ENCODE results near the gene PFDN6. TPM values are rescaled to one million over a fixed set of nuclear protein-coding genes. Genes with fewer than 3 reads are reported as not detected.

PFDN6 gene
- total and polyA plus RNA-seq, 10 of the 15 experiments (the other 5 are each of a cell fraction or from before 2014, with no cell fraction given), result 3.1 to 168 (median 82.6) TPM

DNA sequence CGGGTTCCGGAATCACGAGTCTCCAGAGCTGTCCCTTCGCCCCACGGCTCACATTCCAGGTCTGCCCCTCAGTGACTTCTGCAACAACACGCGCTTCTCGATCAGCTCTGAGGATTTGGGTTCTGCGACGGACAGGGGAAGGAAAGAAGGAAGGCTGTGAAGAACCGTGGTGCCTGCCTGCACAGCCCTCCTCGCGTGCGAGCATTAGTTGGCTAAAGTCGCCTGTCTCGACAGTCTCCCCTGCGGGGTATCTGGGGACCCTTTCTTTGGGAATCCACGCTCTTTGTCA, 40.8 kb upstream of the PFDN6 start:
- Histone ChIP-seq H4K20me1 (ENCODE audit: control insufficient read depth, insufficient read depth) (no peaks in the 10 kb centered on the region), H3K4me1 (ENCODE audit: control insufficient read depth, insufficient read depth, low read length) (peaks cover 10% of the 10 kb centered on the region), H3K79me2 (ENCODE audit: control insufficient read depth, insufficient read depth, low read length) (peaks cover 13% of the 10 kb centered on the region), H3K4me3 (peak overlapping the region; percentile 78), H3K4me2 (ENCODE audit: control insufficient read depth, insufficient read depth) (peak overlapping the region; percentile 96), H3K9ac (ENCODE audit: control insufficient read depth, insufficient read depth, low read length) (peak overlapping the region; percentile 38; the same call in 1 of the 2 replicates), H3K9me3 (replicated peaks; ENCODE audit: control insufficient read depth, insufficient read depth, low read length) (no peaks in the 10 kb centered on the region), H3K36me3 (ENCODE audit: control insufficient read depth in 2 of 2, insufficient read depth in 2 of 2, low read length in 1 of 2) (peaks cover 2 to 12% of the 10 kb centered on the region in 2 experiments; a peak in 2 of 4 replicates), H2AFZ (ENCODE audit: control insufficient read depth, low read depth, low read length) (peak overlapping the region; percentile 84), H3K27ac (ENCODE audit: control insufficient read depth, insufficient read depth) (peak overlapping the region; percentile 51), H3K27me3 (replicated peaks in 1 of 2; ENCODE audit: control insufficient read depth in 2 of 2, insufficient read depth in 2 of 2, low read length in 1 of 2) (no peaks in the 10 kb centered on the region)
- in situ Hi-C loops (cut with MboI), result loop anchor here (5.0 kb wide), 2 partner anchors 131 to 246 kb away; no protein-coding TSS in a partner anchor
- 2% methylated on average over 18 of the region's 18 CpGs for WGBS (ENCODE audit: insufficient coverage, insufficient replicate concordance, low lambda C conversion rate, missing lambda C conversion rate)
- ATAC-seq (peak; percentile 5), DNase-seq (ENCODE audit: low read depth, low spot score) (no peak), FAIRE-seq (no peak)
- POLR2A ChIA-PET, result interaction anchor here (0.7 to 5.2 kb wide), 19 partner anchors 22 to 231 kb away, joined by 3 to 40 read pairs (median 5); partner anchors contain the start of genes B3GALT4, HLA-DPA1, HLA-DPB1 and PFDN6
- CTCF ChIA-PET, result interaction anchor here (0.6 to 5.5 kb wide), 56 partner anchors 9 to 523 kb away, joined by 3 to 53 read pairs (median 7); partner anchors contain the start of genes B3GALT4, HLA-DPB1, HSD17B8 and RGL2
- RAD21 ChIA-PET (ENCODE audit: unreplicated experiment), result interaction anchor here (0.8 to 3.5 kb wide), 26 partner anchors 9 to 295 kb away, joined by 3 to 25 read pairs (median 9); partner anchors contain the start of genes HLA-DMA, HLA-DPA1, HLA-DPB1 and HSD17B8
- intact Hi-C loops (cut with micrococcal nuclease; ENCODE audit: unreplicated experiment), result loop anchor here (1.0 to 5.0 kb wide), 4 partner anchors 43 to 246 kb away; no protein-coding TSS in a partner anchor
- SMC1A ChIA-PET (ENCODE audit: uncharacterized antibody, unreplicated experiment), result interaction anchor here (0.9 to 4.2 kb wide), 24 partner anchors 19 to 362 kb away, joined by 3 to 34 read pairs (median 5); partner anchors contain the start of genes HLA-DMA, HLA-DOA, RPS18 and RXRB
- BruUV-seq (replicated peaks), result TSS peak; percentile 65
- TF ChIP-seq SUZ12 (IDR thresholded peaks at IDR 0.05; ENCODE audit: unreplicated experiment) (no peak), IKZF1 (conservative IDR thresholded peaks at IDR 0.05) (peak; percentile 30; the same call in 1 of the 2 replicates), MXI1 (IDR thresholded peaks at IDR 0.05; ENCODE audit: low read depth, low read length) (0 out of 2 replicates have a peak, but pooled peaks have one; percentile 2), JUNB (IDR thresholded peaks at IDR 0.05) (no peak), WRNIP1 (IDR thresholded peaks at IDR 0.05; ENCODE audit: borderline replicate concordance, low read depth, low read length) (no peak), SUPT20H (IDR thresholded peaks at IDR 0.05; ENCODE audit: borderline replicate concordance, control insufficient read depth, low read depth, low read length) (no peak), RUNX3 (IDR thresholded peaks at IDR 0.05; ENCODE audit: low read length) (no peak), FOXM1 (IDR thresholded peaks at IDR 0.05; ENCODE audit: low read depth, low read length) (no peak), SREBF1 (IDR thresholded peaks at IDR 0.05; ENCODE audit: low read length) (no peak), TCF7 (IDR thresholded peaks at IDR 0.05; ENCODE audit: borderline replicate concordance) (no peak), SP1 (IDR thresholded peaks at IDR 0.05; ENCODE audit: low read depth, low read length) (no peak), SMAD1 (IDR thresholded peaks at IDR 0.05; ENCODE audit: low read depth, partially characterized antibody) (no peak), BMI1 (IDR thresholded peaks at IDR 0.05; ENCODE audit: borderline replicate concordance) (no peak), CHD4 (IDR thresholded peaks at IDR 0.05) (no peak)
- TF ChIP-seq, protein P1, sequence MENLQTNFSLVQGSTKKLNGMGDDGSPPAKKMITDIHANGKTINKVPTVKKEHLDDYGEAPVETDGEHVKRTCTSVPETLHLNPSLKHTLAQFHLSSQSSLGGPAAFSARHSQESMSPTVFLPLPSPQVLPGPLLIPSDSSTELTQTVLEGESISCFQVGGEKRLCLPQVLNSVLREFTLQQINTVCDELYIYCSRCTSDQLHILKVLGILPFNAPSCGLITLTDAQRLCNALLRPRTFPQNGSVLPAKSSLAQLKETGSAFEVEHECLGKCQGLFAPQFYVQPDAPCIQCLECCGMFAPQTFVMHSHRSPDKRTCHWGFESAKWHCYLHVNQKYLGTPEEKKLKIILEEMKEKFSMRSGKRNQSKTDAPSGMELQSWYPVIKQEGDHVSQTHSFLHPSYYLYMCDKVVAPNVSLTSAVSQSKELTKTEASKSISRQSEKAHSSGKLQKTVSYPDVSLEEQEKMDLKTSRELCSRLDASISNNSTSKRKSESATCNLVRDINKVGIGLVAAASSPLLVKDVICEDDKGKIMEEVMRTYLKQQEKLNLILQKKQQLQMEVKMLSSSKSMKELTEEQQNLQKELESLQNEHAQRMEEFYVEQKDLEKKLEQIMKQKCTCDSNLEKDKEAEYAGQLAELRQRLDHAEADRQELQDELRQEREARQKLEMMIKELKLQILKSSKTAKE (IDR thresholded peaks at IDR 0.05; ENCODE audit: low read depth, poor library complexity, severe bottlenecking), result peak; percentile 1
- TF ChIP-seq, protein P2, sequence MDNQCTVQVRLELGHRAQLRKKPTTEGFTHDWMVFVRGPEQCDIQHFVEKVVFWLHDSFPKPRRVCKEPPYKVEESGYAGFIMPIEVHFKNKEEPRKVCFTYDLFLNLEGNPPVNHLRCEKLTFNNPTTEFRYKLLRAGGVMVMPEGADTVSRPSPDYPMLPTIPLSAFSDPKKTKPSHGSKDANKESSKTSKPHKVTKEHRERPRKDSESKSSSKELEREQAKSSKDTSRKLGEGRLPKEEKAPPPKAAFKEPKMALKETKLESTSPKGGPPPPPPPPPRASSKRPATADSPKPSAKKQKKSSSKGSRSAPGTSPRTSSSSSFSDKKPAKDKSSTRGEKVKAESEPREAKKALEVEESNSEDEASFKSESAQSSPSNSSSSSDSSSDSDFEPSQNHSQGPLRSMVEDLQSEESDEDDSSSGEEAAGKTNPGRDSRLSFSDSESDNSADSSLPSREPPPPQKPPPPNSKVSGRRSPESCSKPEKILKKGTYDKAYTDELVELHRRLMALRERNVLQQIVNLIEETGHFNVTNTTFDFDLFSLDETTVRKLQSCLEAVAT (IDR thresholded peaks at IDR 0.05), result 0 out of 2 replicates have a peak, but pooled peaks have one; percentile 10
- TF ChIP-seq, protein P3, sequence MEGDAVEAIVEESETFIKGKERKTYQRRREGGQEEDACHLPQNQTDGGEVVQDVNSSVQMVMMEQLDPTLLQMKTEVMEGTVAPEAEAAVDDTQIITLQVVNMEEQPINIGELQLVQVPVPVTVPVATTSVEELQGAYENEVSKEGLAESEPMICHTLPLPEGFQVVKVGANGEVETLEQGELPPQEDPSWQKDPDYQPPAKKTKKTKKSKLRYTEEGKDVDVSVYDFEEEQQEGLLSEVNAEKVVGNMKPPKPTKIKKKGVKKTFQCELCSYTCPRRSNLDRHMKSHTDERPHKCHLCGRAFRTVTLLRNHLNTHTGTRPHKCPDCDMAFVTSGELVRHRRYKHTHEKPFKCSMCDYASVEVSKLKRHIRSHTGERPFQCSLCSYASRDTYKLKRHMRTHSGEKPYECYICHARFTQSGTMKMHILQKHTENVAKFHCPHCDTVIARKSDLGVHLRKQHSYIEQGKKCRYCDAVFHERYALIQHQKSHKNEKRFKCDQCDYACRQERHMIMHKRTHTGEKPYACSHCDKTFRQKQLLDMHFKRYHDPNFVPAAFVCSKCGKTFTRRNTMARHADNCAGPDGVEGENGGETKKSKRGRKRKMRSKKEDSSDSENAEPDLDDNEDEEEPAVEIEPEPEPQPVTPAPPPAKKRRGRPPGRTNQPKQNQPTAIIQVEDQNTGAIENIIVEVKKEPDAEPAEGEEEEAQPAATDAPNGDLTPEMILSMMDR (IDR thresholded peaks at IDR 0.05 in 2 of 3, conservative IDR thresholded peaks at IDR 0.05 in 1 of 3; ENCODE audit: control insufficient read depth in 2 of 3, extremely low read depth in 1 of 3, insufficient read depth in 1 of 3, low read depth in 3 of 3, low read length in 3 of 3), result no peak
